ENCODE measurements around the gene LINC00237. TPM values are rescaled to one million over a fixed set of nuclear protein-coding genes. Genes with fewer than 3 reads are reported as not detected.

The LINC00237 gene
- total and polyA plus RNA-seq, 2 of the 8 experiments (the other 6 are each of a cell fraction or from before 2014, with no cell fraction given), result 0.28 to 1.4 TPM

GRCh38 chr20:21145424-21145823 lies 39.3 kb upstream of the LINC00237 start (continued):
- no peak for TF ChIP-seq SAP30 (IDR thresholded peaks at IDR 0.05; ENCODE audit: insufficient read depth, insufficient replicate concordance, low read length)
